Measurements from ENCODE around the gene KLF3.

KLF3 gene

GRCh38 chr4:38694330-38694729 lies 30.3 kb downstream of the KLF3 start:
- TF ChIP-seq, protein P1, sequence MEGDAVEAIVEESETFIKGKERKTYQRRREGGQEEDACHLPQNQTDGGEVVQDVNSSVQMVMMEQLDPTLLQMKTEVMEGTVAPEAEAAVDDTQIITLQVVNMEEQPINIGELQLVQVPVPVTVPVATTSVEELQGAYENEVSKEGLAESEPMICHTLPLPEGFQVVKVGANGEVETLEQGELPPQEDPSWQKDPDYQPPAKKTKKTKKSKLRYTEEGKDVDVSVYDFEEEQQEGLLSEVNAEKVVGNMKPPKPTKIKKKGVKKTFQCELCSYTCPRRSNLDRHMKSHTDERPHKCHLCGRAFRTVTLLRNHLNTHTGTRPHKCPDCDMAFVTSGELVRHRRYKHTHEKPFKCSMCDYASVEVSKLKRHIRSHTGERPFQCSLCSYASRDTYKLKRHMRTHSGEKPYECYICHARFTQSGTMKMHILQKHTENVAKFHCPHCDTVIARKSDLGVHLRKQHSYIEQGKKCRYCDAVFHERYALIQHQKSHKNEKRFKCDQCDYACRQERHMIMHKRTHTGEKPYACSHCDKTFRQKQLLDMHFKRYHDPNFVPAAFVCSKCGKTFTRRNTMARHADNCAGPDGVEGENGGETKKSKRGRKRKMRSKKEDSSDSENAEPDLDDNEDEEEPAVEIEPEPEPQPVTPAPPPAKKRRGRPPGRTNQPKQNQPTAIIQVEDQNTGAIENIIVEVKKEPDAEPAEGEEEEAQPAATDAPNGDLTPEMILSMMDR (IDR thresholded peaks at IDR 0.05; ENCODE audit: insufficient read depth, low read length, missing control alignments) = no peak
- ChIA-PET CTCF (interaction anchor here (0.6 to 1.9 kb wide), 3 partner anchors 10 to 375 kb away, joined by 3 to 10 read pairs (median 3); no protein-coding TSS in a partner anchor), POLR2A (no interaction called here)
- H3K4me3 ChIP-seq (ENCODE audit: low read depth, low read length) = no peak overlapping the region
- DNase-seq (ENCODE audit: low read depth, low spot score) = no peak

DNA sequence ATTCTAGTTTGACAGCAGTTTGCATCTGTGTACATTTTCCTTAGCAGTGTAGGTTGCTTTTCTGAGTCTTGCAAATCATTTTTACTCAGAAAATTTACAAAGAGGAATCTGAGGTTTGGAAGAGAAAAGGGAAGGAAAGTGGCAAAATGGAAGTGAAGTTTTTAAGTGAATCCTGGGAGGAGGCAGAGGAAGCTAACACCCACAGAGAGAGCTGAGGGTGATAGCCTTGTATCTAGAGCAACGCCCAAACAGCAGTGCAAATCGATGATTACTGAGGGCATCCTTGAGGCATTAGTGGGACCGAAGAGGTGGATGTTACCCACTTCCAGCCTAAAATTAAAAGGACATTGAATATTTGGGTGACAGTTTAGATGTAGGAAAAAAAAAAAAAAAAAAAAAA lies 31.8 kb downstream of the KLF3 start:
- TF ChIP-seq, protein P1 (IDR thresholded peaks at IDR 0.05; ENCODE audit: insufficient read depth, low read length, missing control alignments) = no peak
- ChIA-PET POLR2A (no interaction called here), CTCF (no interaction called here)
- no peak for DNase-seq (ENCODE audit: low read depth, low spot score)
- no peak overlapping the region for H3K4me3 ChIP-seq (ENCODE audit: low read depth, low read length)

- POLR2A ChIA-PET = interaction anchor here (0.6 kb wide), 1 partner anchor 23 kb away, joined by 3 read pairs; no protein-coding TSS in a partner anchor
- CTCF ChIA-PET = interaction anchor here (0.6 kb wide), 1 partner anchor 675 kb away, joined by 3 read pairs; no protein-coding TSS in a partner anchor
- TF ChIP-seq, protein P1 (IDR thresholded peaks at IDR 0.05; ENCODE audit: insufficient read depth, low read length, missing control alignments) = no peak
These were observed 32.7 kb downstream of the KLF3 start for GRCh38 chr4:38696697-38697096.

GRCh38 chr4:38698176-38698575 lies 34.2 kb downstream of the KLF3 start:
- CTCF ChIA-PET = interaction anchor here (1.5 to 2.2 kb wide), 2 partner anchors 23 to 519 kb away, joined by 5 to 13 read pairs; no protein-coding TSS in a partner anchor
- TF ChIP-seq, protein P1 (IDR thresholded peaks at IDR 0.05; ENCODE audit: insufficient read depth, low read length, missing control alignments) = no peak
- no peak overlapping the region for H3K4me3 ChIP-seq (ENCODE audit: low read depth, low read length)
- POLR2A ChIA-PET = no interaction called here
- no peak for DNase-seq (ENCODE audit: low read depth, low spot score)

More at GRCh38 chr4:38696697-38697096, 32.7 kb downstream of the KLF3 start:
- no peak overlapping the region for H3K4me3 ChIP-seq (ENCODE audit: low read depth, low read length)
- DNase-seq (ENCODE audit: low read depth, low spot score) = no peak

GRCh38 chr4:38699112-38699511 lies 35.1 kb downstream of the KLF3 start:
- POLR2A ChIA-PET = no interaction called here
- H3K4me3 ChIP-seq (ENCODE audit: low read depth, low read length) = no peak overlapping the region
- CTCF ChIA-PET = interaction anchor here (0.9 to 2.2 kb wide), 3 partner anchors 15 to 520 kb away, joined by 3 to 13 read pairs (median 8); no protein-coding TSS in a partner anchor
- DNase-seq (ENCODE audit: low read depth, low spot score) = no peak
- TF ChIP-seq, protein P1 (IDR thresholded peaks at IDR 0.05; ENCODE audit: insufficient read depth, low read length, missing control alignments) = no peak

GRCh38 chr4:38703635-38704034 lies 39.6 kb downstream of the KLF3 start:
- TF ChIP-seq, protein P1 (IDR thresholded peaks at IDR 0.05; ENCODE audit: insufficient read depth, low read length, missing control alignments) = no peak
- H3K4me3 ChIP-seq (ENCODE audit: low read depth, low read length) = no peak overlapping the region
- ChIA-PET CTCF (interaction anchor here (1.6 to 2.1 kb wide), 2 partner anchors 28 to 524 kb away, joined by 4 to 5 read pairs; no protein-coding TSS in a partner anchor), POLR2A (no interaction called here)
- no peak for DNase-seq (ENCODE audit: low read depth, low spot score)
